Measurements from ENCODE around the gene PLPPR5. TPM values are rescaled to one million over a fixed set of nuclear protein-coding genes. Genes with fewer than 3 reads are reported as not detected.

The PLPPR5 gene
- total and polyA plus RNA-seq, 2 of the 8 experiments (the other 6 are each of a cell fraction or from before 2014, with no cell fraction given) = 1.9 to 5.6 TPM

DNA sequence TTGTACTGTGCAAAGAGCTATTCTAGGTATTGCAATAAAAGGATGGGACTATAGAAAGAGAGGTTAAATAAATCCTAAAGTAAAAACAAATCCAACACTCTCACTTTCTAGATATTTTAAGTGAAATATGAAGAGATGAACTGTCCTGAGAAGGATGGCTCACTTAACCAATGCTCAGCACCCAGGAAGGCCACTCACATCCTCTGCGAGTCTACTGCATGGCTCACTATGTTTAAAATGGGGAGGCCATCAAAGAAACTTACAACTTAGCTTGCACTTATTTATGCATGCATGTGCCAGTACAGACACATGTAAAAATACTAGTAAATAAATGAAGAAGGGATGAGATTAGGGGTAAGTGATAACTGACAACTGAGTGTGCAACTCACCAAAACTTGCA is 37.5 kb downstream of the PLPPR5 start (continued):
- TF ChIP-seq FOSL1 (IDR thresholded peaks at IDR 0.05; ENCODE audit: insufficient read depth, low read depth, low read length) = no peak
- no peak for TF ChIP-seq SIRT6 (IDR thresholded peaks at IDR 0.05; ENCODE audit: low read length)
- no peak for TF ChIP-seq RNF2 (IDR thresholded peaks at IDR 0.05; ENCODE audit: borderline replicate concordance, low read depth, low read length, missing control alignments, poor library complexity, severe bottlenecking)
